GM19043 (cell line): ENCODE measurements around the gene DND1.
A peak's percentile ranks its signal among the peaks of the same experiment; 100 is the strongest.
"Not testable (repeated sequence)": the region's sequence is repeated elsewhere in the genome, so short reads cannot be mapped to it uniquely, and the experiment has no call there.

ENCODE experiments used
- ATAC-seq: cut with Tn5 transposase; IDR thresholded peaks from one replicate; pipeline ENCODE4 v1.9.1; 2021; ENCODE audit warnings: low read depth; ENCODE audit not compliant: unreplicated experiment

The DND1 gene

GRCh38 chr5:140673187-140673976, at the start of gene DND1:
TSS of gene DND1 (minus strand) at chr5:140673576. CDS start at chr5:140673542, 34 bp downstream.
- no peak for ATAC-seq

GRCh38 chr5:140721395-140721794, 48.0 kb upstream of the DND1 start:
- ATAC-seq: not testable (repeated sequence)

GRCh38 chr5:140720738-140721137, 47.4 kb upstream of the DND1 start:
- not testable (repeated sequence) for ATAC-seq

GRCh38 chr5:140718266-140718592, 44.9 kb upstream of the DND1 start:
- ATAC-seq: no peak

- ATAC-seq: not testable (repeated sequence)
These were observed 42.9 kb upstream of the DND1 start for GRCh38 chr5:140716238-140716637.

GRCh38 chr5:140713562-140714094, 40.3 kb upstream of the DND1 start:
- ATAC-seq: no peak

GRCh38 chr5:140711794-140712193, 38.4 kb upstream of the DND1 start:
- no peak for ATAC-seq

- ATAC-seq: peak; percentile 90
These were observed 37.6 kb upstream of the DND1 start for GRCh38 chr5:140710899-140711552.

GRCh38 chr5:140708787-140709186, 35.4 kb upstream of the DND1 start:
- not testable (repeated sequence) for ATAC-seq

- ATAC-seq: no peak
These were observed 34.4 kb upstream of the DND1 start for GRCh38 chr5:140707812-140708211.

- ATAC-seq: peak; percentile 98
These were observed 27.1 kb upstream of the DND1 start, which contains the start of gene ZMAT2 for GRCh38 chr5:140700177-140701144. TSS of gene ZMAT2 (plus strand) at chr5:140700447. CDS start at chr5:140700461, 14 bp downstream.

- ATAC-seq: no peak
These were observed 23.6 kb upstream of the DND1 start for GRCh38 chr5:140696891-140697492.

- ATAC-seq: no peak
These were observed 20.9 kb upstream of the DND1 start for GRCh38 chr5:140694276-140694675.

GRCh38 chr5:140690941-140691924, 17.9 kb upstream of the DND1 start, which contains the start of the genes HARS1 and HARS2:
TSS of gene HARS1 (minus strand) at chr5:140691370. CDS start at chr5:140691304, 66 bp downstream.
TSS of gene HARS2 (plus strand) at chr5:140691455. CDS start at chr5:140691649, 194 bp downstream.
- peak; percentile 97 for ATAC-seq

- ATAC-seq: no peak
These were observed 17.1 kb upstream of the DND1 start for GRCh38 chr5:140690376-140690932.

GRCh38 chr5:140678993-140679392, 5.6 kb upstream of the DND1 start:
- ATAC-seq: no peak

- ATAC-seq: no peak
These were observed 4.6 kb upstream of the DND1 start for GRCh38 chr5:140677947-140678346.

GRCh38 chr5:140674629-140675028, 1.3 kb upstream of the DND1 start:
- no peak for ATAC-seq
